Measurements from ENCODE around the gene ODF4. TPM values are rescaled to one million over a fixed set of nuclear protein-coding genes. Genes with fewer than 3 reads are reported as not detected.

The ODF4 gene
- total and polyA plus RNA-seq, 2 of the 13 experiments (the other 11 are each of a cell fraction or from before 2014, with no cell fraction given) = not detected

DNA sequence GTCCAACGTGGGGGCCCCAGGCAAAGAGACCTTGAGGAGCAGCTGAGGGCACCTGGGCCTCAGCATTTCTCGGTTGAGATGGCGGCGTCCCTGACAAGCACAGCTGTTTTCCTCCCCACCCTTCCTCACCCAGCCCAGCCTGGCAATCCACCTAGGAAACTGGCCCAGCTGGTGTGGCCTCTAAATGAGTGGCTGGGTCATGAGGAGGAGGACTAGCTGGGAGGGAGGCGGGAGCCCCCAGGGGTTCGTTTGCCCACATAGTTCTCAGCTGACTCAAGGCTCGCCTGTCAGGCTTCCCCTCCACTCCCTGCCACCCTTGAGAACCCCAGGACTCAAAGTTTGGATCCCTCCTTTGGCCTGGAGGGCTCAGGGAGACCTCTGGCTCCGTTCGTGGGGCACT is 52.1 kb downstream of the ODF4 start:
- no TSS peak for BruUV-seq (replicated peaks)
- no peak overlapping the region for H3K9ac ChIP-seq (ENCODE audit: insufficient read depth, low read depth, low read length)
- no peaks in the 10 kb centered on the region for H3K9me3 ChIP-seq (ENCODE audit: low read length)
- ATAC-seq = peak; percentile 25; the same call in 2 of the 3 replicates
- H3K79me2 ChIP-seq (ENCODE audit: insufficient read depth, low read length) = no peaks in the 10 kb centered on the region
- H3K27me3 ChIP-seq (ENCODE audit: control insufficient read depth in 1 of 2, insufficient read depth in 2 of 2, low read length in 2 of 2) = peaks cover 0 to 28% of the 10 kb centered on the region in 2 experiments; a peak in 4 of 5 replicates
- H3K4me2 ChIP-seq (ENCODE audit: low read depth, low read length) = peak overlapping the region; percentile 52
- H3K36me3 ChIP-seq (replicated peaks in 1 of 2; ENCODE audit: control insufficient read depth in 1 of 2, insufficient read depth in 2 of 2, low read length in 2 of 2) = no peaks in the 10 kb centered on the region
- TF ChIP-seq, protein P1, sequence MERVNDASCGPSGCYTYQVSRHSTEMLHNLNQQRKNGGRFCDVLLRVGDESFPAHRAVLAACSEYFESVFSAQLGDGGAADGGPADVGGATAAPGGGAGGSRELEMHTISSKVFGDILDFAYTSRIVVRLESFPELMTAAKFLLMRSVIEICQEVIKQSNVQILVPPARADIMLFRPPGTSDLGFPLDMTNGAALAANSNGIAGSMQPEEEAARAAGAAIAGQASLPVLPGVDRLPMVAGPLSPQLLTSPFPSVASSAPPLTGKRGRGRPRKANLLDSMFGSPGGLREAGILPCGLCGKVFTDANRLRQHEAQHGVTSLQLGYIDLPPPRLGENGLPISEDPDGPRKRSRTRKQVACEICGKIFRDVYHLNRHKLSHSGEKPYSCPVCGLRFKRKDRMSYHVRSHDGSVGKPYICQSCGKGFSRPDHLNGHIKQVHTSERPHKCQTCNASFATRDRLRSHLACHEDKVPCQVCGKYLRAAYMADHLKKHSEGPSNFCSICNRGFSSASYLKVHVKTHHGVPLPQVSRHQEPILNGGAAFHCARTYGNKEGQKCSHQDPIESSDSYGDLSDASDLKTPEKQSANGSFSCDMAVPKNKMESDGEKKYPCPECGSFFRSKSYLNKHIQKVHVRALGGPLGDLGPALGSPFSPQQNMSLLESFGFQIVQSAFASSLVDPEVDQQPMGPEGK (CRISPR knock-in tag; IDR thresholded peaks at IDR 0.05) = 0 out of 2 replicates have a peak, but pooled peaks have one; percentile 10
- TF ChIP-seq, protein P2, sequence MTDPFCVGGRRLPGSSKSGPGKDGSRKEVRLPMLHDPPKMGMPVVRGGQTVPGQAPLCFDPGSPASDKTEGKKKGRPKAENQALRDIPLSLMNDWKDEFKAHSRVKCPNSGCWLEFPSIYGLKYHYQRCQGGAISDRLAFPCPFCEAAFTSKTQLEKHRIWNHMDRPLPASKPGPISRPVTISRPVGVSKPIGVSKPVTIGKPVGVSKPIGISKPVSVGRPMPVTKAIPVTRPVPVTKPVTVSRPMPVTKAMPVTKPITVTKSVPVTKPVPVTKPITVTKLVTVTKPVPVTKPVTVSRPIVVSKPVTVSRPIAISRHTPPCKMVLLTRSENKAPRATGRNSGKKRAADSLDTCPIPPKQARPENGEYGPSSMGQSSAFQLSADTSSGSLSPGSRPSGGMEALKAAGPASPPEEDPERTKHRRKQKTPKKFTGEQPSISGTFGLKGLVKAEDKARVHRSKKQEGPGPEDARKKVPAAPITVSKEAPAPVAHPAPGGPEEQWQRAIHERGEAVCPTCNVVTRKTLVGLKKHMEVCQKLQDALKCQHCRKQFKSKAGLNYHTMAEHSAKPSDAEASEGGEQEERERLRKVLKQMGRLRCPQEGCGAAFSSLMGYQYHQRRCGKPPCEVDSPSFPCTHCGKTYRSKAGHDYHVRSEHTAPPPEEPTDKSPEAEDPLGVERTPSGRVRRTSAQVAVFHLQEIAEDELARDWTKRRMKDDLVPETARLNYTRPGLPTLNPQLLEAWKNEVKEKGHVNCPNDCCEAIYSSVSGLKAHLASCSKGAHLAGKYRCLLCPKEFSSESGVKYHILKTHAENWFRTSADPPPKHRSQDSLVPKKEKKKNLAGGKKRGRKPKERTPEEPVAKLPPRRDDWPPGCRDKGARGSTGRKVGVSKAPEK (CRISPR knock-in tag; IDR thresholded peaks at IDR 0.05; ENCODE audit: borderline replicate concordance) = no peak
- no peak for TF ChIP-seq JUN (CRISPR knock-in tag; IDR thresholded peaks at IDR 0.05)
- TF ChIP-seq ZNF652 (CRISPR knock-in tag; IDR thresholded peaks at IDR 0.05; ENCODE audit: borderline replicate concordance, low read depth) = no peak
- no peaks in the 10 kb centered on the region for H4K20me1 ChIP-seq (ENCODE audit: insufficient read depth, low read length)
- no peak overlapping the region for H3K27ac ChIP-seq (ENCODE audit: extremely low read length, insufficient read depth, low read length)
- intact Hi-C loops (cut with micrococcal nuclease; ENCODE audit: unreplicated experiment) = no loop called here
- no peak overlapping the region for H2AFZ ChIP-seq (ENCODE audit: low read length)
- POLR2A ChIA-PET = interaction anchor here (1.2 kb wide), 1 partner anchor 9 kb away, joined by 4 read pairs; the partner anchor contains the start of gene RPL26
- H3K4me1 ChIP-seq (ENCODE audit: insufficient read depth, low read length) = peaks cover 9% of the 10 kb centered on the region
- no peak for FAIRE-seq
- in situ Hi-C loops (cut with HindIII; ENCODE audit: extremely low pct_ligation_motif_present, low pct_unique_long_range_greater_than_20kb) = no loop called here
- DNase-seq (ENCODE audit: low spot score) = no peak
- CTCF ChIA-PET (ENCODE audit: low intra/inter-chr PET ratio, low total read pairs) = no interaction called here
- WGBS (ENCODE audit: low lambda C conversion rate) = 15% methylated on average over 4 of the region's 9 CpGs
- H3K4me3 ChIP-seq (replicated peaks in 1 of 3; ENCODE audit: insufficient read depth in 1 of 3, low read depth in 2 of 3, low read length in 3 of 3) = peak overlapping the region in 1 of 3 experiments; percentile 32; a peak in 1 of 6 replicates
